Cardiac muscle cell (in vitro differentiated cells and primary cell): ENCODE results near the gene ARHGAP4. TPM values are rescaled to one million over a fixed set of nuclear protein-coding genes. Genes with fewer than 3 reads are reported as not detected.

Source experiments
- DNase-seq, 2 donors: peaks; one replicate each; pipeline versions ENCODE4 v3.0.0 to v3.0.0-alpha.2; 2010 to 2017; ENCODE audit warnings: low read depth in 1 of 2, low spot score in 1 of 2
- H3K27ac ChIP-seq: fragments of 200-600 bp; sonication (generic); 2 replicates; pipeline ENCODE4 v1.5.1; 2016
- H3K27me3 ChIP-seq: fragments of 200-600 bp; sonication (generic); 2 replicates; pipeline ENCODE4 v1.6.0; 2016; ENCODE audit warnings: control low read depth
- H3K36me3 ChIP-seq: fragments of 200-600 bp; sonication (generic); 2 replicates; pipeline ENCODE4 v1.5.1; 2016; ENCODE audit warnings: control low read depth
- H3K4me1 ChIP-seq: fragments of 200-600 bp; sonication (generic); 2 replicates; pipeline ENCODE4 v1.8.1; 2017; ENCODE audit warnings: low read depth, mild to moderate bottlenecking, mixed run types
- H3K4me3 ChIP-seq: fragments of 200-600 bp; sonication (generic); 2 replicates; pipeline ENCODE4 v1.5.1; 2016; ENCODE audit warnings: mild to moderate bottlenecking
- H3K9me3 ChIP-seq: fragments of 200-600 bp; sonication (generic); 2 replicates; pipeline ENCODE4 v1.5.1; 2017; ENCODE audit warnings: low read depth, mild to moderate bottlenecking, control low read depth
- CTCF ChIP-seq: IDR thresholded peaks from 2 replicates; pipeline ENCODE4 v1.5.1; 2012; ENCODE audit warnings: low read depth, mild to moderate bottlenecking, low read length
- polyA plus RNA-seq: library from polyadenylated mRNA; unstranded; fragments of >200 nt; fragmentation: Nextera tagmentation; extraction: Ambion mirVana; gene quantifications from 2 replicates; pipeline ENCODE4 v1.2.1, GENCODE V29; 2016
- total RNA-seq: library from RNA; depleted of rRNA; stranded (reverse); fragments of >200 nt; gene quantifications from 2 replicates; pipeline ENCODE4 v1.2.3, GENCODE V29; 2016

The ARHGAP4 gene
- total and polyA plus RNA-seq, 2 experiments from 2014 or later: 16.5 to 47.4 TPM

GRCh38 chrX:153911798-153912197, 14.3 kb downstream of the ARHGAP4 start:
- Histone ChIP-seq H3K36me3 (no peaks in the 10 kb centered on the region), H3K4me1 (no peaks in the 10 kb centered on the region), H3K27me3 (no peaks in the 10 kb centered on the region), H3K9me3 (no peaks in the 10 kb centered on the region), H3K4me3 (no peak overlapping the region), H3K27ac (no peak overlapping the region)
- TF ChIP-seq CTCF: no peak
- DNase-seq: no peak

GRCh38 chrX:153910446-153910845, 15.6 kb downstream of the ARHGAP4 start:
- DNase-seq: no peak
- Histone ChIP-seq H3K4me1 (no peaks in the 10 kb centered on the region), H3K27me3 (no peaks in the 10 kb centered on the region)

GRCh38 chrX:153909980-153910360, 16.1 kb downstream of the ARHGAP4 start:
- H3K36me3 ChIP-seq: no peaks in the 10 kb centered on the region
- H3K27me3 ChIP-seq: no peaks in the 10 kb centered on the region
- no peak overlapping the region for H3K4me3 ChIP-seq
- no peaks in the 10 kb centered on the region for H3K9me3 ChIP-seq
- TF ChIP-seq CTCF: no peak
- no peaks in the 10 kb centered on the region for H3K4me1 ChIP-seq
- H3K27ac ChIP-seq: no peak overlapping the region
- DNase-seq: no peak

More at GRCh38 chrX:153910446-153910845, 15.6 kb downstream of the ARHGAP4 start:
- H3K4me3 ChIP-seq: no peak overlapping the region
- no peaks in the 10 kb centered on the region for H3K36me3 ChIP-seq
- no peak overlapping the region for H3K27ac ChIP-seq
- no peak for TF ChIP-seq CTCF
- H3K9me3 ChIP-seq: no peaks in the 10 kb centered on the region

- Histone ChIP-seq H3K9me3 (no peaks in the 10 kb centered on the region), H3K4me3 (no peak overlapping the region), H3K27ac (no peak overlapping the region), H3K4me1 (no peaks in the 10 kb centered on the region), H3K27me3 (no peaks in the 10 kb centered on the region), H3K36me3 (no peaks in the 10 kb centered on the region)
- peak in 1 of 2 donors; percentile 48 for DNase-seq
- TF ChIP-seq CTCF: no peak
These were observed 16.8 kb downstream of the ARHGAP4 start for GRCh38 chrX:153909024-153909979.

GRCh38 chrX:153908219-153908860, 17.7 kb downstream of the ARHGAP4 start:
- no peaks in the 10 kb centered on the region for H3K27me3 ChIP-seq
- no peaks in the 10 kb centered on the region for H3K36me3 ChIP-seq
- H3K27ac ChIP-seq: no peak overlapping the region
- DNase-seq: no peak
- no peaks in the 10 kb centered on the region for H3K4me1 ChIP-seq
- H3K4me3 ChIP-seq: no peak overlapping the region
- no peaks in the 10 kb centered on the region for H3K9me3 ChIP-seq
- TF ChIP-seq CTCF: no peak
